ENCODE results near the gene ASB3.

- TF ChIP-seq, protein P1, sequence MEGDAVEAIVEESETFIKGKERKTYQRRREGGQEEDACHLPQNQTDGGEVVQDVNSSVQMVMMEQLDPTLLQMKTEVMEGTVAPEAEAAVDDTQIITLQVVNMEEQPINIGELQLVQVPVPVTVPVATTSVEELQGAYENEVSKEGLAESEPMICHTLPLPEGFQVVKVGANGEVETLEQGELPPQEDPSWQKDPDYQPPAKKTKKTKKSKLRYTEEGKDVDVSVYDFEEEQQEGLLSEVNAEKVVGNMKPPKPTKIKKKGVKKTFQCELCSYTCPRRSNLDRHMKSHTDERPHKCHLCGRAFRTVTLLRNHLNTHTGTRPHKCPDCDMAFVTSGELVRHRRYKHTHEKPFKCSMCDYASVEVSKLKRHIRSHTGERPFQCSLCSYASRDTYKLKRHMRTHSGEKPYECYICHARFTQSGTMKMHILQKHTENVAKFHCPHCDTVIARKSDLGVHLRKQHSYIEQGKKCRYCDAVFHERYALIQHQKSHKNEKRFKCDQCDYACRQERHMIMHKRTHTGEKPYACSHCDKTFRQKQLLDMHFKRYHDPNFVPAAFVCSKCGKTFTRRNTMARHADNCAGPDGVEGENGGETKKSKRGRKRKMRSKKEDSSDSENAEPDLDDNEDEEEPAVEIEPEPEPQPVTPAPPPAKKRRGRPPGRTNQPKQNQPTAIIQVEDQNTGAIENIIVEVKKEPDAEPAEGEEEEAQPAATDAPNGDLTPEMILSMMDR (IDR thresholded peaks at IDR 0.05), result no peak
- no peak for TF ChIP-seq POLR2AphosphoS5 (IDR thresholded peaks at IDR 0.05; ENCODE audit: low read depth, low read length)
Measured at GRCh38 chr2:53768242-53768542, 18.6 kb downstream of the ASB3 start.

All from Panc1 (cell line).